ENCODE measurements around the gene TLE6.
"Not testable (repeated sequence)": the region's sequence is repeated elsewhere in the genome, so short reads cannot be mapped to it uniquely, and the experiment has no call there.

TLE6 gene

GRCh38 chr19:2977001-2977745 is at the start of gene TLE6:
Gene TLE6 (plus strand): TSS chr19:2977564. CDS start chr19:2978234, 670 bp downstream.
- DNase-seq, result peak; percentile 97

- DNase-seq, result no peak
Observed at GRCh38 chr19:2933490-2933910, 43.9 kb upstream of the TLE6 start.

- not testable (repeated sequence) for DNase-seq
Observed at GRCh38 chr19:2935863-2936262, 41.5 kb upstream of the TLE6 start.

- DNase-seq, result no peak
Observed at GRCh38 chr19:2942928-2943640, 34.3 kb upstream of the TLE6 start.

GRCh38 chr19:2944403-2944774 is 33.0 kb upstream of the TLE6 start:
- no peak for DNase-seq

- DNase-seq, result peak; percentile 99
Observed at GRCh38 chr19:2944775-2945574, 32.4 kb upstream of the TLE6 start, which contains the start of gene ZNF77. Gene ZNF77 (minus strand): TSS chr19:2944971. CDS start chr19:2944840, 131 bp downstream.

GRCh38 chr19:2945575-2946184 is 31.7 kb upstream of the TLE6 start:
- no peak for DNase-seq

- DNase-seq, result no peak
Observed at GRCh38 chr19:2949939-2950285, 27.5 kb upstream of the TLE6 start.

- peak; percentile 100 for DNase-seq
Observed at GRCh38 chr19:2950286-2951124, 26.9 kb upstream of the TLE6 start.

- DNase-seq, result no peak
Observed at GRCh38 chr19:2952953-2953481, 24.3 kb upstream of the TLE6 start.

GRCh38 chr19:2957160-2957559 is 20.2 kb upstream of the TLE6 start:
- DNase-seq, result no peak

- no peak for DNase-seq
Observed at GRCh38 chr19:2960120-2960519, 17.2 kb upstream of the TLE6 start.

- no peak for DNase-seq
Observed at GRCh38 chr19:2962018-2962670, 15.2 kb upstream of the TLE6 start.

- no peak for DNase-seq
Observed at GRCh38 chr19:2963122-2963521, 14.2 kb upstream of the TLE6 start.

- DNase-seq, result not testable (repeated sequence)
Observed at GRCh38 chr19:2963631-2964030, 13.7 kb upstream of the TLE6 start.

GRCh38 chr19:2964874-2965273 is 12.5 kb upstream of the TLE6 start:
- no peak for DNase-seq

GRCh38 chr19:2967972-2968371 is 9.4 kb upstream of the TLE6 start:
- DNase-seq, result no peak

GRCh38 chr19:2969104-2969504 is 8.3 kb upstream of the TLE6 start:
- no peak for DNase-seq

GRCh38 chr19:2970201-2970835 is 7.0 kb upstream of the TLE6 start:
- DNase-seq, result no peak

GRCh38 chr19:2973229-2973628 is 4.1 kb upstream of the TLE6 start:
- DNase-seq, result no peak
